Activated CD4-positive, alpha-beta T cell treated with anti-CD3 and anti-CD28 coated beads for 1 hour (primary cell): ENCODE measurements around the gene AHDC1.
A peak's percentile ranks its signal among the peaks of the same experiment; 100 is the strongest.
"Not testable (repeated sequence)": the region's sequence is repeated elsewhere in the genome, so short reads cannot be mapped to it uniquely, and the experiment has no call there.

ENCODE experiments used
- DNase-seq: peaks from one replicate; pipeline ENCODE4 v3.0.0-alpha.2; 2020

AHDC1 gene

DNA sequence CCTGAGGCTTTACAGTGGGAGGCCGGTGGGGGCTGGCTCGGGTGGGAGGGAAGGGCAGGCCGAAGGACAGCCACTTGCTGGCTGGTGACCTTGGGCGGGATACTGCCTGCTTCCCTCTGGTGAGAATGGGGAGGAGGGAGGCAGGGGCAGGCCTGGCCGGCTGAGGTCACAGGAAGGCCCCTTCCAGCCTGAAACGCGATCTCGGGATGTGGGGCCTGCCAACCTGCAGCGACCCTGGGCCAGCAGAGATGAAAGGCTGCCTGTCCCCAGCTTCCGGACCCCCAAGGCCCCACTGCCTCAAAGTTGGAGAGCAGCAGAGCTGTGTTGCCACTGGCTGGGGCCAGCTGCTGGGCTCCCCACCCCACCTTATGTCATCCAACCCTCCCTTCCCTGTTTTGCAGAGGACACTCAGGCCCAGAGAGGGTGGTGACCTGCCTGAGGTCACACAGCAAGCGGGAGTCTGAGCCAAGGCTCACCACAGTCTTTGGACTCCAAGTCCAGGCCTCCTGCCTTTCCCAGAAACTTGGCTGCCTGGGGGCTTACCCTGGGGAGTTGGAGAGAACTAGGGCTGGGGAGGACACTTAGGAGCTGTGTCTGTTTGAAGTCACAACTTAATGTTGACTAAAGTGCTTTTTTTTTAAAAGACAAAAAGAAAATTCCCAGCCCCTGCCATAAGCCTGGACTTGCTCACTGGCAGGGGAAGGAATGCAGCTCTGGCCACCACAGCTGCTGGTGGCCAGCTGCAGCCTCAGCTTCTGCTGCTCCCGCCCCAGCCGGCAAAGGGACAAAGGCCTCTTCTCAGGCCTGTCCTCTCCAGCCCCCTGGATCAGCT, 99.1 kb downstream of the AHDC1 start:
- no peak for DNase-seq

DNA sequence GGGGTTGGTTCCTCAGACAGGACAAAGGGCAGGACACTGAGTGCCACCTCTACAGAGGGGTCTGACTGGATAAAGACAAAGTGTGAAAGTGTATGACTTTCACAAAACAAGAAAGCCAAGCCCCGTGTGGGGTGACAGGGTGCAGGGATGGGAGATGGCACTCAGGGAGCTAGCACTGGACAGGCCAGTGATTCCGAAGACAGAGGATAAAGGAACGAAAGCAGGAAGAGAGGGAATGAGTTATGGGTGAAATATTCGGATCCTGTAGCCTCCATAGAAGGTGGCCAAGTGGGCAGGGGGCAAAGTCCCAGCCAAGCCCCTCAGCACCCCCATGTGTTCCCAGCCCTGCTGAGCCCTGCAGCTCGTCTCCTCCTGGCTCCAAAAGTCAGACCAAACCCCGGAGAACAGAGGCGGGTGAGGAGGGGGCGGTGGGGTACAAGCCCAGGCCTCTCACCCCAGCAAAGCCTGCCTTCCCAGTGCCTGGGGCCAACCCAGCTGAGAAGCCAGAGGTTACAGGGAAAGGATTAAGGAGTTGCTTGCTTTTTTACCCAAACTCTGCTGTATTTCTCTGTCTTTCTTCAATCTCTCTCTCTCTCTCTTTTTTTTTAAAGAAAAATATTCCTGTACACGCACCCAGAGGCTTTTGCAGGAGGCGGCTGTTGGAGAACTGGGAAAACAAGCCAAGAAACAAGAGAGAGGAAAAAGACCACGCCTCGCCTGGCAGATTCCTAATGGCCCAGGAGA, 99.9 kb downstream of the AHDC1 start:
- DNase-seq, result no peak

DNA sequence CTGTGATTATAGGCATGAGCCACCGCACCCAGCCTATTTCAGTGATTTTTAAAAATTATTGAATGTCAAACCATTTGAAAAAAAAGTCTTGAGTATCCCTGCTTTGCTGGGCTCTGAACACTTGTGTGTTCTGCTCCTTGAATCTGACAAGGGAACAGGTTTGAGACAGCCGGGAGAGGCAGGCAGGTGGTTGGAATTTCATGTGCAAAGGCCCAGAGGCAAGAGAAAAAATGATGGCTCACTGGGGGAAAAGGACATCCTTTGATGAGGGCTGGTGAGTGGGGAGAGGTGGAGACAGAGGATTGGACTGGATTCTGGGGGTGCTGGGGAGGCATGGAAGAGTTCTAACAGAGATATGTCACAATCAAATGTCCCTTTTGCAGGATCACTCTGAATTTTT, 100.9 kb downstream of the AHDC1 start:
- DNase-seq, result no peak

DNA sequence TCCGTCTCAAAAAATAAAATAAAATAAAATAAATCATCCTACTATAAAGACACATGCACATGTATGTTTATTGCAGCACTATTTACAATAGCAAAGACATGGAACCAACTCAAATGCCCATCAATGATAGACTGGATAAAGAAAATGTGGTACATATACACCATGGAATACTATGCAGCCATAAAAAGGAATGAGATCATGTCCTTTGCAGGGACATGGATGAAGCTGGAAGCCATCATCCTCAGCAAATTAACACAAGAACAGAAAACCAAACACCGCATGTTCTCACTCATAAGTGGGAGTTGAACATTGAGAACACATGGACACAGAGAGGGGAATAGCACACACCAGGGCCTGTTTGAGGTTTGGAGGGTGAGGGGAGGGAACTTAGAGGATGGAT, 102.8 kb downstream of the AHDC1 start:
- not testable (repeated sequence) for DNase-seq

DNA sequence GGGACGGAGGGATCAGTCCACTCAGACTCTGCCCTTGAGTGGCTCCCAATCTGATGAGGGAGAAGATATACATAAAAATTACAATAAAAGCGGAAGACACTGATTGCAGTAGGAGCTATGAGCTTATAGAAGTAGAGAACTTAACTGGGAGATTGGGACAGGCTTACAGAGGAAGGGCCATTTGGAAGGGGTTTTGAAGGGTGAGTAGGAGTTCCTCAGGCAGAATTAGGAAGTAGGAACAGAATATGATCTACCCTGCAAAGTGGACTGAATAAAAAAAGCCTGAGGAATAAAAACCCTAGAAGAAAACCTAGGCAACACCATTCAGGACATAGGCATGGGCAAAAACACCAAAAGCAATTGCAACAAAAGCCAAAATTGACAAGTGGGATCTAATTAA, 104.8 kb downstream of the AHDC1 start:
- DNase-seq, result no peak

DNA sequence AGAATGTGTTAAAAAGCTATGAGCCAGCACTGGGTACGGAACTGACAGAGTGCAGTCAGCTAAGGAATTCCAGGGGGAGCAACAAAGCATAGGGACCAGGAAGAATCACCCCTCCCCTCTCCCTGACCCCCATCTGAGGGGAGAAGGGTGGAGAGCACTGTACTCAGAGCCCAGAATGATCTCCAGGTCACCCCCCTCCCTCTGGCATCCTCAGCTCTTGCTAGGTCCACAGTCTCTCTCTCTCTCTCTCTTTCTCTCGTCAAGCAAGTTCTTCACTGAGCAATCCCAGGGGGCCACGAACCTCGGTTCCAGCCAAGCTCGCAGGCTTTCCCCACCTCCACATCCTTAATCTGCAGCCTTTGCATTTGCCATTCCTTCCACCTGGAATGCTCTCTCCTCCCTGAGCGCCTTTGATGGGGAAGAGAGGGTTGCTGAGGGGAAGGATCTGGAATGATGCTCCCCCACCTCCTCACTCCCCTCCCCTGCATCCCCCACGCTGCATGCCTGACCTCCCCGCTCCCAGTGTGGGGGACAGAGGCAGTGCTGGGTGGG, 107.3 kb downstream of the AHDC1 start:
- no peak for DNase-seq

DNA sequence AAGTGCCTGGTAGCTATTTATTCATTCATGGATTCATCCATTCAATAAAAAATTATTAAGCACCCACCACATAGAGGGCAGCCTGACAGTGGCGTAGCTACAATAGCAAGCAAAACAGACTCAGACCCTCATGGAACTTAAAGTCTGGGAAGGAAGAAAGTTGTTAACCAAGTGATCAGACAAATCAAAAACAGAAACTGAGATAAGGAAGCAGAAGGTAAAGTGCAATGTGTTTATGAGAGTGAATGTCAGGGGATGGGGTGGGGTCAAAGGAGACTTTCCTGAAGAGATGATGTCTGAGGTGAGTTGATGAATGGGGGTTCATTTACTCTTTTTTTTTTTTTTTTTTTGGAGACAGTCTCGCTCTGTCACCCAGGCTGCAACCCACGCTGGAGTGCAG, 111.1 kb downstream of the AHDC1 start:
- DNase-seq, result no peak

DNA sequence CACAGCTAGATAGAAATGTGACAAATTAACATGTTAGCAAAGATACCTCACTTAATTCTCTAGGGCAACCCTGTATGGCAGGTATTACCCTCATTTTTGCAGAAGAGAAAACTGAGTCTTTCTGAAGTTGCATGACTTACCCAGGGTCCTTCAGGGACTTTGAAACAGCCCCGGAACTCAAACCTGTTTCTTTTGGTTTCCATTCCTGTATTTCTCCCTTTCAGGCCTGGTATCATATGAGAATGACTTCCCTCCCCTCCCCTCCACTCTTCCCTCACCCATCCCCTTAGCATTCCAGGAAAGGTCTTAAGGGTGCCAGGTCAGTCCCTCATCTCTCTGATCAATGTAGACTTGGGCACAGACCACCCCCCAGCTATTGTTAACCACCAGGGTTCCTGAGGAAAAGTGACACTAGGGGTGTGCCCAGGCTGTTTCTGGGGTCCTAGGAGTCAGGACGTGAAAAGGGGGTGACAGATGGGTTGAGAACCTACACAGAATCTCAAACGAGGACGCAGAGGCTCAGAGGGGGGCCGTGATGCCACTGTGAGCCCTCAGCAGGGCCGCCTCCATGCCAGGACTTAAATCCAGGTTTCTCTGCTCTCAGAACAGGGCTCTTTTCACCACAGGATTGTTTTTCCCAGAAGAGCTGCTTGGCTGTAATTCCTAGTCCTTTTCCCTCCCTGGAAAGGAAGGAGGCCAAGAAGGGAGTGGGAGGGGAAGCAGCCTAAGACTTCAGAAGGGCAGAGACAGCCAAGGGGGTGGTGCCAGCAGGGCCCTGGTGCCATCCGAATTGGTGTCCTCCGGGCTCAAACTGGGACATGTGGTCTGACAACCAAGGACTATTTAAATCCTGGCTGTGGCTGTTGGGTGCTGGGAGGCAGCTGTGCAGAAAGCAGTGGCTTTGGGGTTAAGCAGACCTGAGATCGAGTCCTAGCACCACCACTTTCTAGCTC, 111.9 kb downstream of the AHDC1 start:
- no peak for DNase-seq

DNA sequence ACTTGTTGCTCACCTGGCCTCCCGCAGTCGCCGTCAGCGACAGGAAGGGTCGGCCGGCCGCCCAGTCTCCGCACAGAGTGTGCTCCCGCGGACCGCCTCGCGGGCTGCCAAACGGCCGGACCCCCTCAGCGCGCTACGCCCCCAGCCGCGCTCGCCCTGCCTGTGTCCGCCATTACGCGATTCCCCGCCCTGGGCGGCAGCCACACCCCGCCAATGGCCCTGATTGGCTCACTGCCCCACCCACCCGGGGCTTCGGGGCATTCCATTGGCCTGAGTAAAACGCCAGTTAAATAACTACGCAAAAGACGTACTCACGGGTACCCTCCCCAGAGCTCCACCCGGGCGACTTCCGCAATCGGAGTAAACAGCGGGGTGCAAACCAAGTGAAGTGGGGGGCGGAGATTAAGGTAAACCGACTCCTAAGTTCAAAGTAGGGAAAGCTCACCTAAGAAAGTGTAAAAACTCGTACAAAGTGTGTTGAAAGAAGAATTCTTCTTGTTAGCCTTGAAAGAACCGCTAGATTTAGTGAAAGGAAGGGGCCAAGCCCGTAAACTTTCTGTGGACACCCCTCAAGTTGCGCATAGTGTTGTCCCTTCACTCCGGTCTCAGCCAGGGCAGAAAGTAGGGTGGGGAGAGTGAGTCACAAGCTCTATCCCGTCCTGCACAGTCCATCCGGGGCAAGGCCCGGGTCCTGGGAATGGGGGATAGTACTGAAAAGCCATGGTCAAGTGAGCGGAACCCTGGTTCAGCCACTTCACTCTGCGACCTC, 113.8 kb downstream of the AHDC1 start, which contains the start of gene WASF2:
Gene WASF2, minus strand, starts transcription at position 195 of the 769 bp plus-strand sequence. CDS start 61,277 bp downstream, outside the sequence.
- peak; percentile 96 for DNase-seq

DNA sequence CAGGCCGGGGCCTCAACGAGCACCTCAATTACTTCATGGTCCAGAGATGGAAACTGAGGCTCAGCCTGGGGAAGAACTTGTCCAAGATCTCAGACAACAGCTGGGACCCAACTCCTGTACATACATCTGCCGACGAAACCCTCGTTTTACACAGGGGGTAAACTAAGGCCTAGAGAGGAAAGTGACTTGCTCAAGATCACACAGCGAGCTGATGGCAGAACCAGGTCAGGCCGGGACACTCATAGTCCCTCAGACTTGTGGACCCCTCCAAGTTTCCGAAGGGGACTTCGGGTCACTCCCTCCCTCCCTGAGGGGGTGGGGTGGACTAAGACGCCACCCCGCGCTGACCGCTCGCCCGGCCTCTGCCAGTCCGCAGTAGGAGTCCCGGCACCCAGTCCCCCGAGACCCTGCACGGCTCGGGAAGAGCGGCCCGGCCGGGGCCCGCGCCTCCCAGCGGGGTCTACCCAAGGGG, 114.4 kb downstream of the AHDC1 start:
- DNase-seq, result no peak

DNA sequence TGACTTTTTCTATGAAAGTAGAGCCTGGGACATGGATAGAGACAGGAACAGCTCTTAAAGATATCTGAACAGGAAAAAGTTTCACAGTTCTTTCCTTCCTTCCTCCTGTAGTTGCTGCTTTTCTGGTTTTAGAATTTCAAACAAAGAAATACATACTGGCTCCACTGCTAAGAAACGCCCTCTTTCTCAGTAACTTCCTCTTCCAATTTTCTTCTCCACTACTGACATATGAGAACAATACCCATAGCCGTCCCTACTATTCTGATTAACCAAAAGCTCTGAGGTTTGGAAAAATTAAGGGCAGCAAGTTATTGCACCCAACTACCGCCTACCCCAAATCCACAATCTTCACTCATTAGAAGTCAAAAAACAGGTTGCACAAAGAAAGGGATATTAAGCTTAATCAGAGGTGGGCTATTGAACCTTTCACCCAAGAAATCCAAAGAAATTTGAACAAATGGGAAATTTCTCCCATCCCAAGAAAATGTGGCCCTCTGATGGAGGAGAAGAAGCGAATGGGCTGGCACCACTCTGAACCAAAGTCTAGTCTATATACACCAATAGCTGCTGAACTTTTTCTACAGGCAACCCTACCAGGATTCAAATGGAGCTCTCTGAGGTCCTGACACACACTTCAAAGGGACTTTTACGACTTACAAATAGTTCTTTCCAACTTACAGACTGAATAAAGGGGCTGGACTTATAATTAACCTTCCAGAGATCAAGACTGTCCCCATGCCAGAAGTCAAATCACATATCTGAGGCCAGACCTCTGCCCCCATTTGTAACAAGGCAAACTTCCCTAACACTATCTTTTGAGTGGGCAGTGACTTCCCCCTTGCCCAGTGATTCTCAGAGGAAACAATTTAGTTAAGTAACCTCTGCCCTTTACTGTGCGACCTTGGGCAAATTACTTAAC, 115.7 kb downstream of the AHDC1 start:
- no peak for DNase-seq

DNA sequence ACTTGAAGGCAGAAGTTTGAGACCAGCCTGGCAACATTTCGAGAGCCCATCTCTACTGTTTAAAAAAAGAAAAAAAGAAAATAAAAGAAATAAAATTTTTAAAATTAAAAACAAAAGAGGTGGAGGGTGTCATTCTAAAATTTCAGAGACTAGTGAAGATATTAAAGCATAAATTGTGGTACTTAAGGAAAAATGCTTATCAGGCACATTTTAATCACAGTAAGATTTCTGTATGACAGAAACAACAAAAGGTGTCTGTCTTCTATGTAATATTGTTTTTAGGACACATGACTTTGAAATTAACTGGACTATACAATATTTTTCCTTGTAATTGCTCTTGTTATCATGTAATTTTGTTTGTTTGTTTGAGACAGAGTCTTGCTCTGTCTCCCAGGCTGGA, 118.6 kb downstream of the AHDC1 start:
- DNase-seq, result no peak
